K562 treated with DMSO at 1 percent for 24 hours (cell line): ENCODE data around the gene OPTN. TPM values are rescaled to one million over a fixed set of nuclear protein-coding genes. Genes with fewer than 3 reads are reported as not detected.

Experiments
- total RNA-seq: library from RNA; unstranded; fragments of 300-600 nt; gene quantifications from 2 replicates; pipeline ENCODE4 v1.2.3, GENCODE V29; 2022; ENCODE audit warnings: low read depth; ENCODE audit not compliant: insufficient read depth

The OPTN gene
- 37.5 and 37.9 TPM in 2 replicates for total RNA-seq

DNA sequence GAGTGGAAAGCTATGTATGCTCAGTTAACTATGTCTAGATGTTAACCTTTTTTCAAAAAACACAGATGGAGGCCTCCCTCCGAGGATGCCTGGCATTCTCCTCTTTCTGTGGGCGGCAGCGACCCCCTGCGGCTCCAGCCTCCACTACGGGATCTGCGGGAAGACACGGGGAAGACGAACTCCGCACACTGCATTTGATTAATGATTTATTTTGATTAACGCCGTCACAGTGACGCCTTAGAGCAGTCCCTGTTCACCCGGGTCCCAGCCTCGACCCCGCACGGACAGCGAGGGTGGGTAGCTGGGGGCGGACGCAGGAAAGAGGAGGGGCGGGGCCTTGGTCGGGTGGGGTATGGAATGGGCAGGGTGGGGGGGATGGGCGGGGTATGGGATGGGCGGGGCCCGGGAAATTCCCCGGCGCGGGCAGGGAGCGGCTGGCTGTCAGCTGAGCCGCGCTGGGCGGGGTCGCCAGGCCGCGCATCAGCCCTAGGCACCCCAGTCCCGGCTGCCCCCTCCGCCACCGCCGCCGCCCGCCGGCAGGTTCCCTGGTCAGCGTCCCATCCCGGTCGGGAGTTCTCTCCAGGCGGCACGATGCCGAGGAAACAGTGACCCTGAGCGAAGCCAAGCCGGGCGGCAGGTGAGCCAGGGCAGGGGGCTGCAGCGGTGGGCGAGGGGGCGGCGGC lies at the start of gene OPTN:
TSS of gene OPTN (plus strand) at position 498 of the 683 bp plus-strand sequence. CDS start 8,960 bp downstream, outside the sequence.

DNA sequence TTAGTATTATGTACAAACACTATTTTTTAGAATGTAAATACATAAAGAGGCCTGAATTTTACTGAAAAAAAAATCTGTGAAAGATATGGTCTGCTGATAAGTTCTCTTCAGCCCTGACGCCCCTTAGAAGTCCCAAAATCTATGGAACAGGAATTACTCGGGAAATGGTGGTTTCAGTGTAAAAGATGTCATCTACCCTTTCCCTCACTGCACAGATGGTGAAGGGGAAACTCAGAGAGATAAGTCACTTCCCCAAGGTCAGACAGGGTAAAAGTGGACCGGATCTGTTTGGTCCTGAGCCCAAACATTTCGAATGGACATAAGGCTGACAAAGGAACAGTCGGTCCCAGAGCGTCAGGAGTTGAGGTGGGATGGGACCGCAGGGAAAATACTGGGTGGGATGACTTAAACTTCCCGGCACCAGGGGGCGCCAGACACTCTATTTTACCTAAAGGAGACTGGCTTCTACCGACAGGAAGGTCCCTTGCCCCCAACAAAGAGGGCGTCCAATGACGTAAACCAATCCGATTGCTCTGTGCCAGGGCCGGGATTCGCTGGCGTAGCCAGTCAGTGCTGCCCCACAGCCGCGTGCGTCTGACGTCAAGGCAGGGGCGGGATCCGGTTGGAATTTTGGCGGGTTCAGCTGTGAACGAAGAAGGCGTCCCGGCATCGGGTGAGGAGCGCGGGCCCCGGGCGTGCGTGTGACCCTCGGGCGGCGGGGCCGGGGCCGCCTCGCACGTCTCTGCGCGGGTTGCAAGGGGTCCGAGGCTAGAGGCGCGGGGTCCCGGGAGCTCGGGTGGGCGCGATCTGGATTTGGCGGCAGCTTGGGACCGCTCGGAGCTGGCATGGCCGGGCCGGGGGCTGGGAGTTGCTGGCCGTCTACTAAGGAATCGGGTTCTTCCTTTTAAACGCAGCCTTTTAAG lies 61.2 kb downstream of the OPTN start, which contains the start of gene MCM10:
TSS of gene MCM10 (plus strand) at position 625 of the 923 bp plus-strand sequence. CDS start 2,645 bp downstream, outside the sequence.

Other genes starting within 250 kb of the OPTN start
- gene CCDC3, start 98.5 kb upstream of the OPTN start, total RNA-seq, result not detected in 2 replicates
- gene MCM10, start 61.4 kb downstream of the OPTN start, total RNA-seq, result 14.8 and 17.0 TPM in 2 replicates
- not detected in 2 replicates for gene UCMA, start 134.2 kb downstream of the OPTN start, total RNA-seq
- gene PHYH, start 199.9 kb downstream of the OPTN start, total RNA-seq, result 7.1 and 9.2 TPM in 2 replicates
- gene SEPHS1, start 248.1 kb downstream of the OPTN start, total RNA-seq, result 20.4 and 26.9 TPM in 2 replicates